ENCODE results near the gene CHAT. TPM values are rescaled to one million over a fixed set of nuclear protein-coding genes. Genes with fewer than 3 reads are reported as not detected.
A peak's percentile ranks its signal among the peaks of the same experiment; 100 is the strongest.

CHAT gene
- total and polyA plus RNA-seq, 4 donors, result not detected

DNA sequence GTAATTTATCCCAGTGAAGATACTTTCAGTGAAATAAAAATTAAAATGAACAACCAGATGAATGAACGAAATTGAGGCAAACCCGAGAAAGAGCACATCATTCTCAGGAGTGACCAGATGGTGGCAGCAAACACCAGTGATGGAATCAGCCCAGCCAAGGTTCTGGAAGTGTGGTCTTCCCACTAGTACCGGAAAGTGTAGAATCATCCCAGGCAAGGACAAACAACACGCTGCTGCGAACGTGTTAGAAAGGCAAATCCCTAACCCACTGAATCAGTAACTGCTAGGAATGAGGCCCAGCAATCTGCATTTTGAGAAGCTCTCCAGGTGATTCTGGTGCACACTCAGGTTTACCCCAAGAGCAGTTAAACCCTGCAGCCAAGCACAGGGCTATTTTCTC is 19.2 kb upstream of the CHAT start:
- ATAC-seq (ENCODE audit: insufficient read depth, low FRiP score), result peak; percentile 70
- TF ChIP-seq, protein P1, sequence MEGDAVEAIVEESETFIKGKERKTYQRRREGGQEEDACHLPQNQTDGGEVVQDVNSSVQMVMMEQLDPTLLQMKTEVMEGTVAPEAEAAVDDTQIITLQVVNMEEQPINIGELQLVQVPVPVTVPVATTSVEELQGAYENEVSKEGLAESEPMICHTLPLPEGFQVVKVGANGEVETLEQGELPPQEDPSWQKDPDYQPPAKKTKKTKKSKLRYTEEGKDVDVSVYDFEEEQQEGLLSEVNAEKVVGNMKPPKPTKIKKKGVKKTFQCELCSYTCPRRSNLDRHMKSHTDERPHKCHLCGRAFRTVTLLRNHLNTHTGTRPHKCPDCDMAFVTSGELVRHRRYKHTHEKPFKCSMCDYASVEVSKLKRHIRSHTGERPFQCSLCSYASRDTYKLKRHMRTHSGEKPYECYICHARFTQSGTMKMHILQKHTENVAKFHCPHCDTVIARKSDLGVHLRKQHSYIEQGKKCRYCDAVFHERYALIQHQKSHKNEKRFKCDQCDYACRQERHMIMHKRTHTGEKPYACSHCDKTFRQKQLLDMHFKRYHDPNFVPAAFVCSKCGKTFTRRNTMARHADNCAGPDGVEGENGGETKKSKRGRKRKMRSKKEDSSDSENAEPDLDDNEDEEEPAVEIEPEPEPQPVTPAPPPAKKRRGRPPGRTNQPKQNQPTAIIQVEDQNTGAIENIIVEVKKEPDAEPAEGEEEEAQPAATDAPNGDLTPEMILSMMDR (IDR thresholded peaks at IDR 0.05; ENCODE audit: control extremely low read depth, extremely low read depth), result peak; percentile 50
- Histone ChIP-seq H3K27ac (ENCODE audit: low read depth in 1 of 2, low read length in 1 of 2) (no peak overlapping the region), H3K9me3 (ENCODE audit: control insufficient read depth in 4 of 4, insufficient read depth in 3 of 4, low read length in 3 of 4) (peaks cover 0 to under 1% (median 0%) of the 10 kb centered on the region in 4 donors), H3K4me3 (no peak overlapping the region), H3K4me1 (ENCODE audit: control insufficient read depth in 5 of 5, insufficient read depth in 5 of 5, low read length in 5 of 5) (peaks cover 0 to 2% (median 0%) of the 10 kb centered on the region in 5 donors), H3K36me3 (ENCODE audit: control insufficient read depth in 4 of 4, insufficient read depth in 4 of 4, low read length in 4 of 4) (no peaks in the 10 kb centered on the region), H3K9ac (ENCODE audit: insufficient read depth in 1 of 2, low read length in 2 of 2) (no peak overlapping the region), H3K27me3 (ENCODE audit: control insufficient read depth in 3 of 3, insufficient read depth in 3 of 3, low read length in 2 of 3) (peaks cover 0 to 3% (median 0%) of the 10 kb centered on the region in 3 donors)
- 1 to 2% methylated on average over 6 of the region's 6 CpGs for WGBS, 2 donors
- DNase-seq, result peak; percentile 54 to 71 (median 65)

DNA sequence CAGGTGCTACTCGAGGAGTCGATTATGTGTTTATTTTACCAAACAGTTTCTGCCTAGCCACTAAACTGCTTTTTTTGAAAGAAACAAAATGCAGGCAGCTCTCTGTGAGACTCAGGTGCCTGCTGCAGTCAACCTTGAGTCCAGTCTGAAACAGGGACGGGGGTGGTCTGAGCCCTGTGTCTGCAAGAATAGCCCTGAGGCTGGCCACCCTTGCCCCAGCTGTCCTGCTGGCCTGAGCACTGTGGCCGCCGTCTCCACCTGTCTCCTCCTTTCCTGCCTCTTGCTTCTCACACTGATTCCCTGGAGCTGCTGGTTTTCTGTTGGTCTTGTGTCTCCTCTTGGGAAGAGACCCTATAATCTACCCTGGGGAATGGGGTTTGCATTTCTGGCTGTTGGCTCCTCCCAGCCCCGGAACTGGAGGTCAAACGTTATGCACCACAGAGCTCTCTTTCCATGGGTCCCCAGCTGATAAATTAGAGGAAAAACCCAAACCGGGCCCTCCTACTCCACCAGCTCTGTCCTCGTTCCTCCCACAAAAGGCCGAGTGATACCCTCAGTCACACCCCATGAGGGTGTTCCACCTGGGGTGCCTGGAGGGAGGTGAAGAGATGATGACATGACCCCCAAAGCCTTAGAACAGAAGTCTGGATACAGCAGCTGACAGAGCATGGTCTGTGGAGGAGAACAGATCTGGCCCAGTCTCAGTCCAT is 18.7 kb upstream of the CHAT start:
- TF ChIP-seq, protein P1 (IDR thresholded peaks at IDR 0.05; ENCODE audit: control extremely low read depth, extremely low read depth), result no peak
- H3K9me3 ChIP-seq (ENCODE audit: control insufficient read depth in 4 of 4, insufficient read depth in 3 of 4, low read length in 3 of 4), result no peaks in the 10 kb centered on the region
- no peaks in the 10 kb centered on the region for H3K36me3 ChIP-seq (ENCODE audit: control insufficient read depth in 4 of 4, insufficient read depth in 4 of 4, low read length in 4 of 4)
- DNase-seq, result no peak
- peaks cover 0 to 2% (median 0%) of the 10 kb centered on the region in 5 donors for H3K4me1 ChIP-seq (ENCODE audit: control insufficient read depth in 5 of 5, insufficient read depth in 5 of 5, low read length in 5 of 5)
- no peak overlapping the region for H3K4me3 ChIP-seq
- H3K9ac ChIP-seq (ENCODE audit: insufficient read depth in 1 of 2, low read length in 2 of 2), result no peak overlapping the region
- 56 to 77% methylated on average over 10 of the region's 10 CpGs for WGBS, 2 donors
- no peak overlapping the region for H3K27ac ChIP-seq (ENCODE audit: low read depth in 1 of 2, low read length in 1 of 2)
- ATAC-seq (ENCODE audit: insufficient read depth, low FRiP score), result no peak
- peaks cover 0 to 3% (median 0%) of the 10 kb centered on the region in 3 donors for H3K27me3 ChIP-seq (ENCODE audit: control insufficient read depth in 3 of 3, insufficient read depth in 3 of 3, low read length in 2 of 3)

DNA sequence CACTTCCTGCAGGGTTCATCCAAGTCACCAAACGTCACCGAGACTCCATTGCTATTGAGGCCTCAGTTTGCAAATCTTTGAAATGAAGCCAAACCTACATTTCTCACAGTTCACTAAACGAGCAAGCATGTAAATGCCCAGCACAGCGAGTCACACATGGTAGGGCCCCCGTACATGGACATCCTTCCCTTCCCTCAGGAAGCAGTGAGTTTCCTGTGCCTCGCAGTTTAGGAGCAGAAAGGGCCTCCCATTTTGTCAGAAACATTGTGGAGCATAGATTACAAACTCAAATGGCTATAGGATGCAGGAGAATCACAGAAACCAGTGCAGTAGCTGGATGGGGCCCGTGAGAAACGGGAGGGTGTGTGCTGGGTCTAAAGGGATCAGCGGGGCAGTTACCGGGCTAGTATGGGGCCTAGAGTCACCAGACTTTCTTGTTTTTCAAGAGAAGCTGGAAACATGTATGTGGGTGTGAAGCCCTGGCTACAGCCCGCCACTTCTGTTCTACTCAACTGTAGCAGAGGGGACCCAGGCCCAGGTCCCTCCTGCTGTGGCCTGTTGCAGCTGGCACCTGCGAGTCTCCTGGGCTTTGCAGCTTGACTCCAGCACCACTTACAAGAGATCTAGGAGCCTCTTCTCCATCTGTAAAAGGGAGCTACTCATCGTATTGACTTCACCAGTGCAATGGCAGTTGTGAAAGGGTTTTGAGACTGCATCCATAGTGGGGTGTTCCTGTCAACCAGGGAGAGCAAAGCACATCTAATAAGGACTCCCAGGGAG is 17.9 kb upstream of the CHAT start:
- WGBS, 2 donors, result 60 to 63% methylated on average over 13 of the region's 13 CpGs
- TF ChIP-seq, protein P1 (IDR thresholded peaks at IDR 0.05; ENCODE audit: control extremely low read depth, extremely low read depth), result no peak
- H3K36me3 ChIP-seq (ENCODE audit: control insufficient read depth in 4 of 4, insufficient read depth in 4 of 4, low read length in 4 of 4), result no peaks in the 10 kb centered on the region
- DNase-seq, result no peak
- no peak overlapping the region for H3K4me3 ChIP-seq
- H3K9me3 ChIP-seq (ENCODE audit: control insufficient read depth in 4 of 4, insufficient read depth in 3 of 4, low read length in 3 of 4), result no peaks in the 10 kb centered on the region
- ATAC-seq (ENCODE audit: insufficient read depth, low FRiP score), result no peak
- H3K4me1 ChIP-seq (ENCODE audit: control insufficient read depth in 5 of 5, insufficient read depth in 5 of 5, low read length in 5 of 5), result peaks cover 0 to 2% (median 0%) of the 10 kb centered on the region in 5 donors
- H3K27ac ChIP-seq (ENCODE audit: low read depth in 1 of 2, low read length in 1 of 2), result no peak overlapping the region
- peaks cover 0 to 3% (median 0%) of the 10 kb centered on the region in 3 donors for H3K27me3 ChIP-seq (ENCODE audit: control insufficient read depth in 3 of 3, insufficient read depth in 3 of 3, low read length in 2 of 3)
- no peak overlapping the region for H3K9ac ChIP-seq (ENCODE audit: insufficient read depth in 1 of 2, low read length in 2 of 2)

All from lung (tissue), 12 donors.